SHP77 treated with DMSO at 0.1 percent for 48 hours (cell line): ENCODE results near the gene ROPN1L.
"Not testable (repeated sequence)": the region's sequence is repeated elsewhere in the genome, so short reads cannot be mapped to it uniquely, and the experiment has no call there.

Source experiments
- DNase-seq: peaks from one replicate; lab custom pipeline; 2025; lab: John Stamatoyannopoulos, UW

ROPN1L gene

DNA sequence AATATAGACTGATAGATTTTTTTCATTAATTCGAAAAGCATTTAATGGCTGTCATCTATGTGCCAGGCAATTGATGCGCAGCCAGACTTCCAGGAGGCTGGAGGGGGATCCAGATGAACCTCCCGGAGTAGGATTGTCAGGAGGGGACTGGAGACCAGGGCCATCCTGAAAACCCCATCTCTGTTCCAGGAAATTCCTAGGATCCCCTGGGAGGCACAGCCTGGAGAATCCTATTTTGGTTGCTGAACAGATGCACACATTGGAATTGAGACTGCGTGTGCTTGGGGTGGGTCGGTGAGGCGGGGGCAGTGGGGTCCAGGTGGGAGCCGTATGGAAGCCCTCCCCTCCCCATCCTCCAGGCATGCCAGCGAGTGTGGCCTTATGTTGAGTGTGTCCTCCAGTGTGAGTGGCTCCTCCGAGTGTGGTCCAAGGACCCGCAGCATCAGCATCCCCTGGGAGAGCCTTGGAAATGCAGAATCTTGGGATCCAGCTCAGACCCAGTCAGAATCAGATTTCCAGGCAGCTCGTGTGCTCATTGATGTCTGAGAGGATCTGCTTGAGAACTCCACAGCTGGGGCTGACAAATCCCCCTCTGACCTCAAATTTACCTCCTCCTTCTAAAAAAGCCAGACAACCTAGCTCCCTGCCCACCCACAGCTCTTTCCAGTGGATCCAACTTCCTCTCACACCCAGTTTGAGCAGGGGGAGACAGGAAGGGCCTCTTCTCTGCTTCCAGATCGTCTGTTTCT is 38.7 kb downstream of the ROPN1L start:
- DNase-seq, result no peak

GRCh38 chr5:10481241-10481935 is 39.7 kb downstream of the ROPN1L start:
- no peak for DNase-seq

- no peak for DNase-seq
These were observed 41.3 kb downstream of the ROPN1L start for GRCh38 chr5:10482791-10483530.

GRCh38 chr5:10484774-10485141 is 43.1 kb downstream of the ROPN1L start:
- no peak for DNase-seq

DNA sequence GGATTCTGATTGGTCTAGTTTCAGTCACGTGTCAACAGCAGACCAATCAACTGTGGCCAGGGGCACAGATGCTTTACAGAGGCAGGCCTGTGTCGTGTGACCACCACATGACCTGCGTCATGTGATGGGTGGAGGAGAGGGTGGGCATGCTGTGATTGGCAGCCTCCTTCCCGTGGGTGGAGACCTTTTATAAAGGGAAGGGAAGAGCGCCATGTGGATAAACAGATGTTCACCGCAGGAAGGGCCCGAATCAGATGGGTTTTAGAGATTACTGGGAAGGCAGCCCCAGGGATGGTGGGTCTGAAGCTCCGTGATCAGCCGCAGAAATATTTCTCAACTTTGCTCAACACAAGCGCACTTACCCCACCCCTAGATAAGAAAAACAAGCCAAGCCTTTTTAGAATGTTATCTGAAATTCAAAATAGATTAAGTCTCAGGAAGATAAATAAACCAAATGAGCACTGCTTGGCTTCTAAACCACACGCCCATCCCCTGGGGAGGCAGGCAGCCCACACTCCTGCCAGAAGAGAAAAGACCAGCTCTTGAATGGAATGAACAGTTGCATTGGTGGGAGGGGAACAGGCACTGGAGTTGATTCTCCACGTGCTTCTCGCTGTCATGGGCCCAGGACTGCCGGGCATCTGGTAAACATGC is 43.6 kb downstream of the ROPN1L start:
- DNase-seq, result no peak

GRCh38 chr5:10485897-10486296 is 44.2 kb downstream of the ROPN1L start:
- DNase-seq, result no peak

DNA sequence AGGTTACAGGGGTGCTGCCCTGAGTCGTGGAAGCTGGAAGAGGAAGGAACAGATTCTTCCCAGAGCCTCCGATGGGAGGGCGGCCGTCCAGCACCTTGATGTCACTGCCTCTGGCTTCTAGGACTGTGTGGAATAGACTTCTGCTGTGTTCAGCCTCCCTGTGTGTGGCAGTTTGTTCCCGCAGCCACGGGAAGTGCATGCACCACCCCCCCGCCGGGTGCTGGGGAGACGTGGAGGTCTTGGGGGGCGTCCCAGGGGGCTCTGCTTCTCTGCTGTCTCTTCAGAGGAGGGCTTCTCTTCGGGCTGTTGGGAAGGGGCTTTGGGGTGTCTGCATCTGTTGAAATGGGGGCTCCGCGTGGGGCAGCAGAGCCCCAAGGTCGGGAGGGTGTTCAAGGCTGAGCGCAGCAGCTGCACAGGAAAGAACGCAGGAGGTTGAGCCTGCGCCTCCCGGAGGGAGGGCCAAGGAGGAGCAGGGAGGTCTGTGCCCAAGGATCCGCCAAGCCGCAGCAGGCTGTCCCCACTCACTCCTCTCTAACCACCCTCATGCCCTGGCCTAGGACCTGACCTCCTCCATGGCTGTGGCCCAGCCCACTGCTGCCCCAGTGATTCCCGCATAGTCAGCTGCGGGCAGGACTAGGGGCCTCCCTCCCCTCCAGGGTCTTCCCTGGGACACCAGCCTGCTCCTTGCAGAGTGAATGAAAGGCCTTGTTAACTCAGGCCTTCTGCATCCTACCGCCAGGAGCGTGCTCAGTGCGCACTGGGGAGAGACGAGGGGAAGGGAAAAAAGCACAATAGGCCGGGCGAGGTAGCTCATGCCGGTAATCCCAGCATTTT is 45.0 kb downstream of the ROPN1L start:
- DNase-seq, result no peak

DNA sequence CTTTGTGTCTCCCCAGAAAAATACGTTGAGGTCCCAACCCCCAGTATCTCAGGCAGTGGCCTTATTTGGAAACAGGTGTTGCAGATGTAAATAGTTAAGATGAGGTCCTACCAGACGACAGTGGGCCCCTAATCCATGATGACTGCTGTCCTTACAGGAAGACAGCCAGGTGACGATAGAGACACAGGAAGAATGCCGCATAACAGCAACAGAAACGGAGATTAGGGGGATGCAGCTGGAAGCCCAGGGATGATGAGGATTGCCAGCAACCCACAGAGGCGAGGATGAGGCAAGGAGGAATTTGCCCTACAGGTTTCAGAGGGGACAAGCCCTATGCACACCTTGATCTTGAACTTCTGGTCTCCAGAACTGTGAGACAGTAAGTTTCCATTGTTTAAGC is 46.5 kb downstream of the ROPN1L start:
- no peak for DNase-seq

GRCh38 chr5:10489810-10490426 is 48.2 kb downstream of the ROPN1L start:
- no peak for DNase-seq

- no peak for DNase-seq
These were observed 49.4 kb downstream of the ROPN1L start for GRCh38 chr5:10490927-10491672.

DNA sequence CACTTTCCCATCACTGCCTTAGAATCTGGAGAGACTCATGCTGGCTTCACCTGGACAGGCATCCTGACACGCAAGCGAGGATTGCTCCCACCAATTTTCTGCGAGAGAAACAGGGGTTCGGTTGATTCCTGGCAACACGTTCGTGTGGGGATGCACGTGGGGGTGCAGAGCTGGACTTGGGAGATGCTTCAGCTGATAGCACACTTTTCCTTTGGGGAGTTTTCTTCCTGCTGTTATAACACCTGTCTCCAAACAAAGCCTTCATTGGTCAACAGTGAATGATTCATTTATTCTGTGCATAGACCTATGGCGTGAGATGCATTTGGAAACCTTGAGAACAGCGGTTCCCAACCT is 50.0 kb downstream of the ROPN1L start:
- DNase-seq, result no peak

DNA sequence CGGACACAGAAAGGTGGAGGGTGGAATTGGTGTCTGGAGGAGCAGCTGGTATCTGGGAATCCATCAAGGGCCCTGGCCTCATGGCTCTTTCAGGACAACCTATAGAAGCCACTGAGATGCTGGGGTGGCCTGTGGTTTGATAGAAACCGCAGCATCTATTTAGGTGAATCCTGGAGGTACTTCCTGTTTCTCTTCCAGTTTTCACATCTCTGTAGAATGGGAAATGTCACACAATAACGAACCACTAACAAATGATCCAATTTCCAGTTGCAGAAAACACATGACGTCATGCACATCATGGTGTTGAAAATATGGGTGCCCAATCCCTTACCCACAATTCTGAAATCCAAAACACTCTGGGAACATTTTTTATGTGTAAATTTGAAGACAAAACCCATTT is 52.2 kb downstream of the ROPN1L start:
- no peak for DNase-seq

- DNase-seq, result not testable (repeated sequence)
These were observed 52.8 kb downstream of the ROPN1L start for GRCh38 chr5:10494497-10494896.

- DNase-seq, result no peak
These were observed 55.9 kb downstream of the ROPN1L start for GRCh38 chr5:10497554-10497953.

DNA sequence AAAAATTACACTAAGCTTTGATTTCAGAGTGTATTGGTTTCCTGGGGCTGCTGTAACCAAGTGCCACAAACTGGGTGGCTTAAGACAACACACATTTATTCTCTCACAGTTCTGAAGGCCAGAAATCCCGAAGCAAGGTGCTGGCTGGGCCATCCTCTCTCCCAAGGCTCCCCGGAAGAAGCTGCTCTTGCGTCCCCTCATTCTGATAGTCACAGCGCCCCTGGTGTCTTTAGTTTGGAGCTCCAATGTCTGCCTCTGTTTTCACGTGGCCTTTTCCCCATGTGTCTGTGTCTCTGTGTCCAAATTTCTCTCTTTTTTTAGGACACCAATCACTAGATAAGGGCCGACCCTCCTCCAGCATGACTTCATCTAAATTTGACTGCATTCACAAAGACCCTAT is 56.7 kb downstream of the ROPN1L start:
- DNase-seq, result no peak

DNA sequence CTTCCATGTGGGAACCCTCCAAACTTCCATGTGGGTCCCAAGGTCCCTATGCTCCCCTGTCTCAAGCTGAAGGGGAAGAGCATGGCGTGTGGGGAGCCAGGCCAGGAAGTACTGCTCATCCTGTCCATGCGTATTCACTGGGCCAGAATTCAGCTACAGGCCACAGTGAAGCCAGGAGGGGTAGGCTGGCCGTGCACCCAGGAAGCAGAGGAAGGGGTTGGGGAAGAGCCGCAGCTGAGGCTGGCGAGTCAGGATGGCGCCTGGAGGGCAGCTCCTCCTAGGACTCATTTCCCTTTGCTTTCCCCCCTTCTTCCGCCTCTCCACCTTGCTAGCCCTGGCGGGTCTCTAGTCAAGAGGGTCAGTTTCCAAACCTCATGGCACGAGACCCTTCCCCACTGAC is 57.4 kb downstream of the ROPN1L start:
- DNase-seq, result no peak

GRCh38 chr5:10499776-10500175 is 58.1 kb downstream of the ROPN1L start:
- no peak for DNase-seq

GRCh38 chr5:10500669-10501068 is 59.0 kb downstream of the ROPN1L start:
- DNase-seq, result no peak

DNA sequence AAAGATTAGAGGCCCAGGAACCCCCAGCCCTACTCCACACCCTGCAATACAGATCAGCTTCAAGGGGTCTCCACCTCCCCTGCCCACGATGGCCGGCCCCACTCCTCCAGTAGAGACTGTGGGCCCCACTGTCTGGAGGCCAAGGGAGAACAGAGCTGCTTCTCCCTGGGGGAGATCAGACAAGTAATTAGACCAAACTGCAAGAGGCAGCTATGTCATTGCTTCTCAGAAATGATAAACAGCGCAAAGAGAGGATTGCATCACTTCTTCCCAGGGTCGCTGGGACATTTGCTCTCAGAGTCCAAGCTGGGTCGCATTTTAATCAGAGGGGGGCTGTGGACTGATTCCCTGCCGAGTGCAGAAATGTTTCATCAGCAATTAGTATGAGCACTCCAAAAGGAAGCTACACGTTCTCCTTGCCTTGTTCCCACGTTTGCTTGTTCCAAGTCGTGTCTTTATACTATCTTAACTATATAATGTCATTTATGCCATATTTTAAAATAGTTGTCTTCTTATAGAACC is 59.9 kb downstream of the ROPN1L start:
- no peak for DNase-seq

- DNase-seq, result peak; percentile 26
These were observed 60.5 kb downstream of the ROPN1L start for GRCh38 chr5:10502130-10502529.
